Parathyroid adenoma (tissue), 2 donors: ENCODE results near the gene CAMK1D.

ENCODE experiments used
- H2AFZ ChIP-seq: fragments of 300-600 bp; sonication (generic); one replicate; pipeline ENCODE4 v1.7.0; 2017; ENCODE audit warnings: antibody characterized with exemption, mild to moderate bottlenecking
- H3K27ac ChIP-seq: fragments of 300-600 bp; sonication (generic); one replicate; pipeline ENCODE4 v1.7.0; 2017
- H3K27me3 ChIP-seq: fragments of 300-600 bp; sonication (generic); one replicate; pipeline ENCODE4 v1.7.0; 2017; ENCODE audit warnings: low read length; ENCODE audit not compliant: control insufficient read depth, insufficient read depth
- H3K36me3 ChIP-seq: fragments of 300-600 bp; sonication (generic); one replicate; pipeline ENCODE4 v1.7.0; 2017; ENCODE audit warnings: low read length; ENCODE audit not compliant: control insufficient read depth, insufficient read depth
- H3K4me1 ChIP-seq: fragments of 300-600 bp; sonication (generic); one replicate; pipeline ENCODE4 v1.7.0; 2017; ENCODE audit warnings: control low read depth
- H3K4me2 ChIP-seq: fragments of 300-600 bp; sonication (generic); one replicate; pipeline ENCODE4 v1.7.0; 2017; ENCODE audit warnings: low read length
- H3K4me3 ChIP-seq: fragments of 300-600 bp; sonication (generic); one replicate; pipeline ENCODE4 v1.7.0; 2017; ENCODE audit warnings: low read depth, low read length
- H3K79me2 ChIP-seq: fragments of 300-600 bp; sonication (generic); one replicate; pipeline ENCODE4 v1.7.0; 2017; ENCODE audit warnings: control low read depth
- H3K9ac ChIP-seq: fragments of 300-600 bp; sonication (generic); one replicate; pipeline ENCODE4 v1.7.0; 2017; ENCODE audit warnings: mild to moderate bottlenecking
- H3K9me3 ChIP-seq: fragments of 300-600 bp; sonication (generic); one replicate; pipeline ENCODE4 v1.7.0; 2017; ENCODE audit warnings: low read length; ENCODE audit not compliant: control insufficient read depth
- TF ChIP-seq, protein P1 (sequence below): fragments of 300-600 bp; sonication (generic); IDR thresholded peaks from one replicate; pipeline ENCODE4 v1.7.0; 2017; ENCODE audit warnings: antibody characterized with exemption, mild to moderate bottlenecking
- donor health status: primary hyperparathyroidism.

CAMK1D gene

DNA sequence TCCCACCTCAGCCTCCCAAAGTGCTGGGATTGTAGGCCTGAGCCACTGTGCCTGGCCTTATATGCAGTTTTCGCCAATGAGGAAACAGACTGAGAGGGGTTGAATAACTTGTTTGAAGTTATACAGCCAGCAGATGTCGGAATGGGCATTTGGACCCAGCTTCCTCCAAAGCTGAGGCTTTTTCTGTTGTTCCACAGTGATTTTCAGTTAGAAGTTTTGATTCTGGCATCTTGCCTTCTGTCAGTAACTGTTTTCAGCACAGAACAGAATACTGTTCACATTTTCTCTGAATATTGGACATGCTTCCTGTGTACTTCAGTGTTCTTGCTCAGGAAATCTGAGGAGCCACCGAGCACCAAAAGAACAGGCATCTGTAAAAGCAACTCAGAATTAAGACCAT is 287.2 kb downstream of the CAMK1D start:
- H2AFZ ChIP-seq, result no peak overlapping the region
- H3K9me3 ChIP-seq, result no peaks in the 10 kb centered on the region
- no peaks in the 10 kb centered on the region for H3K79me2 ChIP-seq
- H3K27me3 ChIP-seq, result no peaks in the 10 kb centered on the region
- H3K36me3 ChIP-seq, result no peaks in the 10 kb centered on the region
- H3K4me3 ChIP-seq, result no peak overlapping the region
- no peaks in the 10 kb centered on the region for H3K4me1 ChIP-seq
- TF ChIP-seq, protein P1, sequence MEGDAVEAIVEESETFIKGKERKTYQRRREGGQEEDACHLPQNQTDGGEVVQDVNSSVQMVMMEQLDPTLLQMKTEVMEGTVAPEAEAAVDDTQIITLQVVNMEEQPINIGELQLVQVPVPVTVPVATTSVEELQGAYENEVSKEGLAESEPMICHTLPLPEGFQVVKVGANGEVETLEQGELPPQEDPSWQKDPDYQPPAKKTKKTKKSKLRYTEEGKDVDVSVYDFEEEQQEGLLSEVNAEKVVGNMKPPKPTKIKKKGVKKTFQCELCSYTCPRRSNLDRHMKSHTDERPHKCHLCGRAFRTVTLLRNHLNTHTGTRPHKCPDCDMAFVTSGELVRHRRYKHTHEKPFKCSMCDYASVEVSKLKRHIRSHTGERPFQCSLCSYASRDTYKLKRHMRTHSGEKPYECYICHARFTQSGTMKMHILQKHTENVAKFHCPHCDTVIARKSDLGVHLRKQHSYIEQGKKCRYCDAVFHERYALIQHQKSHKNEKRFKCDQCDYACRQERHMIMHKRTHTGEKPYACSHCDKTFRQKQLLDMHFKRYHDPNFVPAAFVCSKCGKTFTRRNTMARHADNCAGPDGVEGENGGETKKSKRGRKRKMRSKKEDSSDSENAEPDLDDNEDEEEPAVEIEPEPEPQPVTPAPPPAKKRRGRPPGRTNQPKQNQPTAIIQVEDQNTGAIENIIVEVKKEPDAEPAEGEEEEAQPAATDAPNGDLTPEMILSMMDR, result no peak
- no peak overlapping the region for H3K27ac ChIP-seq
- no peak overlapping the region for H3K9ac ChIP-seq
- H3K4me2 ChIP-seq, result no peak overlapping the region

DNA sequence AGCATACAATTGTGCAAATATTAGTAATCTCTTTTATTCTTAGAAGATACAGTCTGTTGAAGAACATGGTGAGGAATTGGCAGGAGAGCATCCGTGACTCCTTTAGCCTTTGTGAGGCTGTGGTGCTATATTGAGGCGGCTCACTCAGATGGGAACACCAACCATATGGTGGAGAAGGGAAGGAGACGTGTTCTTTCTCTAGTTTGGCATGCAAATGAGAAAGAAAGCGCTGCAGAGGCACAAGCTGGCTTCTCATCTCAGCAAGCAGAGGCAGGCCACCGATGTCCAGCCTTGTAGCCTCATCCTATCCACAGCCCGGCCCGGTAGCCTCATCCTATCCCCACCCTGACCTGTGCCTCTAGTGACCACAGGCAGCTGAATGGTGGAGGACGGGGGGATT is 288.3 kb downstream of the CAMK1D start:
- Histone ChIP-seq H3K4me1 (no peaks in the 10 kb centered on the region), H3K27me3 (no peaks in the 10 kb centered on the region), H3K36me3 (no peaks in the 10 kb centered on the region), H3K27ac (no peak overlapping the region), H3K4me2 (no peak overlapping the region), H2AFZ (no peak overlapping the region), H3K79me2 (no peaks in the 10 kb centered on the region), H3K4me3 (no peak overlapping the region), H3K9me3 (no peaks in the 10 kb centered on the region), H3K9ac (no peak overlapping the region)
- TF ChIP-seq, protein P1, result no peak

DNA sequence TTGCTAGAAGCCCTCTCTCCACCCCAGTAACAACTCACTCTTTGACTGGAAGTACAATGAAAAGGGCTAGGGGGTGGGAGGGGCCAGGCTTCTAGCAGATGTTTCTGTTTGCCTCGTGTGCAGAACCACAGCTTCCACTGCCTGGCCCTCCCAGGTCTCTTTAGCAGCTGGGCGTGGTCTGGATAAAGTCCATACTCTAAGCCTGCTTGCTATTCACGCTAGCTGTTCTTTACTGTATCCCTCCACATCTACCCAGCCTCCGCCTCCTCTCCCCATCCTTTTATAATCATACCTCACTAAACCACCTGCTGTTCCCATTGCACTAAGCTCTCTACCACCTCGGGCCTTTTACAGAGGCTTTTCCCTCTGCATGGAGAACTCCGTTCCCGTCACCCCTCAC is 288.8 kb downstream of the CAMK1D start:
- H3K9me3 ChIP-seq, result no peaks in the 10 kb centered on the region
- no peak overlapping the region for H3K9ac ChIP-seq
- TF ChIP-seq, protein P1, result no peak
- H2AFZ ChIP-seq, result no peak overlapping the region
- no peak overlapping the region for H3K27ac ChIP-seq
- no peak overlapping the region for H3K4me3 ChIP-seq
- H3K27me3 ChIP-seq, result no peaks in the 10 kb centered on the region
- H3K4me1 ChIP-seq, result no peaks in the 10 kb centered on the region
- H3K36me3 ChIP-seq, result no peaks in the 10 kb centered on the region
- H3K79me2 ChIP-seq, result no peaks in the 10 kb centered on the region
- no peak overlapping the region for H3K4me2 ChIP-seq

DNA sequence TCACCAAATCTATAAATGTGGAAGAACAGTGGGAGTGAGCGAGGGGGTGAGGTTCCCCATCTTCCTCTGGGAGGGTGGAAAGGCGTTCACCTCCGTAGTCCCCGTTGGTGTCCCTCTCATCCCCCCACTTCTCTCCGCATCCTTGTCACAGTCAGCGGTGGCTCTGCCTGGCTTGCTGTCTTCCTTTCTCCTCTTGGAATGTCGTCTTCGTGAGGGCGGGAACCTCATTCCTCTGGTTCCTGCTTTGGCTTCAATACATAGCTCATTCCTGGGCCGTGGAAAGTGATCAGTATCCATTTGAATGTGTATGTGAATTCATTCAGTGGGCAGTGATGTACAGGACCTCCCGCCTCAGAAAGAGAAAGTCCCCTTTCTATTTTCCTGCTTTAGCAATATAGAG is 289.4 kb downstream of the CAMK1D start:
- no peaks in the 10 kb centered on the region for H3K9me3 ChIP-seq
- TF ChIP-seq, protein P1, result no peak
- no peak overlapping the region for H2AFZ ChIP-seq
- no peak overlapping the region for H3K4me2 ChIP-seq
- no peaks in the 10 kb centered on the region for H3K36me3 ChIP-seq
- H3K79me2 ChIP-seq, result no peaks in the 10 kb centered on the region
- H3K4me1 ChIP-seq, result no peaks in the 10 kb centered on the region
- no peak overlapping the region for H3K27ac ChIP-seq
- H3K4me3 ChIP-seq, result no peak overlapping the region
- H3K9ac ChIP-seq, result no peak overlapping the region
- no peaks in the 10 kb centered on the region for H3K27me3 ChIP-seq

DNA sequence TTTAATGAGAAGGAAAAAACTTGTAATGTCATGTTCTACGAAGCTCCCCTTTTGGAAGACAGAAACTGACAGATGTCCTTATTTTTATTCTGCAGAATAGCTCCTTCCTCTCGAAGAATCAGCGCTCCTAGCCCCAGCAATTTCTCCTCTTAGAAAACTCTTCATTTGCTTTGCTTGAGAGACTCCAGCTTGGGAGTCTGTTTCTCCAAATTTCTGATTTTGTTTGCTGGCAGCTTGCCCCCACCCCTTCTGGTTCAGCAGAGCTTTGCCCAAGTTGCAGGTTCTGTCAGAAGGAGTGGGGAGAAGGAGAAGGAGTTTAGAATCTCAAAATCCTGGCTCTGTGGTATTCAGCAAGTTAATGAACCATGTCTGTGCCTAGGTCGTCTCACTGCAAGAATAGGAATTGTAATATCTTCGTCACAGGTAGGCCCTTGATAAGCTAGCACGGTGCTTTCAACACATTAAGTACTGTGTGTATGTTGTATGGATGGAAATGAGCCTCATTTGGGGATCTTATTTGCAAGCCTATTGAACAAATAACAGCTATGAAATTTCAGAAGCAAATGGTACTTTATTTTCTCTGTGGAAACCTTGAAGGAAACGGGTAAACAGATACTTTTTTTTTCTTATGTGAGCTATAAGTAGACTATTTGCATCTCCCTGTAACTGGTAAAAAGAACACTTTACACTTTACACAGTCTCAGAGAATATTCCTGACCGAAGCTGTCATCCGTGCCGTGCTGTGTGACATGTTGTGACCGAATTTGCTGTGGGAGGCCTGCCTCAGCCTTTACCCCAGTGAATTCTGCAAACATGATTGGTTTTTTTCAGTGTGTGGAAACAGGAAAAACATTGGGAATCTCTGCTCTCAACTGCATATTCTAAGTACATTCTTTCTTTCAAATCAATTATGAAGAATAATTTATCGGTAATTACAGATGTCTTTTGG is 290.9 kb downstream of the CAMK1D start:
- H3K4me1 ChIP-seq, result no peaks in the 10 kb centered on the region
- H3K79me2 ChIP-seq, result no peaks in the 10 kb centered on the region
- H3K9ac ChIP-seq, result no peak overlapping the region
- no peak overlapping the region for H2AFZ ChIP-seq
- H3K27me3 ChIP-seq, result no peaks in the 10 kb centered on the region
- H3K4me3 ChIP-seq, result no peak overlapping the region
- H3K4me2 ChIP-seq, result no peak overlapping the region
- no peaks in the 10 kb centered on the region for H3K9me3 ChIP-seq
- H3K27ac ChIP-seq, result no peak overlapping the region
- TF ChIP-seq, protein P1, result no peak
- no peaks in the 10 kb centered on the region for H3K36me3 ChIP-seq
